Subcutaneous abdominal adipose tissue (tissue), 5 donors: ENCODE results near the gene PRKACG.

Experiments
- H3K27ac ChIP-seq: one replicate; pipeline ENCODE4 v1.7.0; 2013; ENCODE audit warnings: low read depth, mild to moderate bottlenecking, inconsistent platforms, low read length, moderate library complexity
- H3K27me3 ChIP-seq, 5 donors: one replicate each; pipeline ENCODE4 v1.7.0; 2013; ENCODE audit warnings: low read length in 5 of 5, inconsistent platforms in 1 of 5; ENCODE audit not compliant: control insufficient read depth in 5 of 5, insufficient read depth in 4 of 5
- H3K36me3 ChIP-seq, 5 donors: one replicate each; pipeline ENCODE4 v1.7.0; 2013; ENCODE audit warnings: low read length in 5 of 5; ENCODE audit not compliant: control insufficient read depth in 5 of 5, insufficient read depth in 5 of 5
- H3K4me1 ChIP-seq, 5 donors: one replicate each; pipeline ENCODE4 v1.7.0; 2013; ENCODE audit warnings: low read length in 5 of 5, mild to moderate bottlenecking in 3 of 5, moderate library complexity in 1 of 5; ENCODE audit not compliant: control insufficient read depth in 5 of 5, insufficient read depth in 5 of 5
- H3K4me3 ChIP-seq, 5 donors: one replicate each; pipeline ENCODE4 v1.7.0; 2013; ENCODE audit warnings: low read length in 5 of 5, low read depth in 1 of 5
- H3K9ac ChIP-seq, 5 donors: one replicate each; pipeline ENCODE4 v1.7.0; 2013; ENCODE audit warnings: low read length in 5 of 5, mild to moderate bottlenecking in 4 of 5, moderate library complexity in 3 of 5
- H3K9me3 ChIP-seq, 5 donors: one replicate each; pipeline ENCODE4 v1.7.0; 2013; ENCODE audit warnings: low read length in 5 of 5; ENCODE audit not compliant: control insufficient read depth in 5 of 5
- donor health status: healthy.
- donor health status: healthy.
- donor health status: healthy.
- donor health status: healthy.
- donor health status: healthy.

Gene PRKACG

DNA sequence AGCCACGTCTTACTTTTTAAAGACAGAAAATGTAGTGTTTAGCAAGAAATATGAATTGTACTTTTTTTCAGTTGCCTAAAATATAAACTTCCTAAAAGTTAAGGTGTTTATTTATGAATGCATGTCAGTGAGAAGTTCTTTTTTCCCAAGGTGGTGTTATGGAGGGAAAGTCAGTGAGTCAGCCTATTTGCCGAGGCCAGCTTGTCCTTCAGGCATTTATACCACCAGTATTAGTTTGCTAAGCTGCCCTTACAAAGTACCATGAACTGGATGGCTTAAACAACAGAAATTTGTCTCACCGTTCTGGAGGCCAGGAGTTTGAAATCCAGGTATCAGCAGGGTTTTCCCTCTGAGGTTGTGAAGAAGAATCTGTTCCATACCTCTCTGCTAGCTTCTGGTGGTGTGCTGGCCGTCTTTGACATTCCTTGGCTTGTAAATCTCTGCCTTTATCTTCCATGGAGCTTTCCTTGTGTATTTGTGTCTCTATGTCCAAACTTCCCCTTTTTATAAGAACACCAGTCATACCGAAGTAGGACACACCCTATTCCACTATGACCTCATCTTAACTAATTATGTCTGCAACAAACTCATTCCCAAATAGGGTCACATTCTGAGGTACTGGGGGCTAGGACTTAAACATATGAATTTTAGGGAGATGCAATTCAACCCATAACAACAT lies 38.4 kb downstream of the PRKACG start:
- Histone ChIP-seq H3K4me1 (peaks cover 0 to 4% (median 0%) of the 10 kb centered on the region in 5 donors), H3K9ac (no peak overlapping the region), H3K27ac (no peak overlapping the region), H3K4me3 (peak overlapping the region in 4 of 5 donors; percentile 23 to 53 (median 46)), H3K27me3 (no peaks in the 10 kb centered on the region), H3K36me3 (no peaks in the 10 kb centered on the region), H3K9me3 (no peaks in the 10 kb centered on the region)

- H3K27ac ChIP-seq, result no peak overlapping the region
- H3K27me3 ChIP-seq, result no peaks in the 10 kb centered on the region
- H3K4me3 ChIP-seq, result peak overlapping the region; percentile 7 to 53 (median 44)
- H3K9me3 ChIP-seq, result no peaks in the 10 kb centered on the region
- H3K4me1 ChIP-seq, result peaks cover 0 to 4% (median 0%) of the 10 kb centered on the region in 5 donors
- H3K36me3 ChIP-seq, result no peaks in the 10 kb centered on the region
- H3K9ac ChIP-seq, result peak overlapping the region in 1 of 5 donors; percentile 7
These were observed 39.0 kb downstream of the PRKACG start for GRCh38 chr9:68974901-68975300.

- no peak overlapping the region for H3K27ac ChIP-seq
- no peaks in the 10 kb centered on the region for H3K27me3 ChIP-seq
- H3K36me3 ChIP-seq, result no peaks in the 10 kb centered on the region
- H3K4me1 ChIP-seq, result no peaks in the 10 kb centered on the region
- no peak overlapping the region for H3K9ac ChIP-seq
- peak overlapping the region in 2 of 5 donors; percentile 23 to 53 for H3K4me3 ChIP-seq
- no peaks in the 10 kb centered on the region for H3K9me3 ChIP-seq
These were observed 39.5 kb downstream of the PRKACG start for GRCh38 chr9:68974431-68974830.

DNA sequence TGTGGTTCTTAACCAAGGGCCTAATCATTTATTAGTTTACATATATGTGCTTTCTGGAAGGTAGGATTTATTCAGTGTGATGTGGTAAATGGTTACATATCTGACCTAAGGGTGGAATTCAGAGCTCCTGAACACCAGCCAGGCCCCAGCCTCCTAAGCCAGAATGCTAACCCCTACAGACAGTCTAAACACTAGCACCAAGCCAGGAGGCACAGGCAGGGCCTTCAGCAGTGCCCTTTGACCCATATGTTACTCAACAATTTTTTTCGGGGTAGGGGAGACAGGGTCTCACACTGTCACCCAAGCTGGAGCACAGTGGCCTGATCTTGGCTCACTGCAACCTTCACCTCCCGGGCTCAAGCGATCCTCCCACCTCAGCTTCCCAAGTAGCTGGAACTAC lies 40.3 kb downstream of the PRKACG start:
- Histone ChIP-seq H3K27ac (no peak overlapping the region), H3K9me3 (no peaks in the 10 kb centered on the region), H3K4me1 (no peaks in the 10 kb centered on the region), H3K9ac (no peak overlapping the region), H3K4me3 (peak overlapping the region in 2 of 5 donors; percentile 23 to 26), H3K27me3 (no peaks in the 10 kb centered on the region), H3K36me3 (no peaks in the 10 kb centered on the region)

DNA sequence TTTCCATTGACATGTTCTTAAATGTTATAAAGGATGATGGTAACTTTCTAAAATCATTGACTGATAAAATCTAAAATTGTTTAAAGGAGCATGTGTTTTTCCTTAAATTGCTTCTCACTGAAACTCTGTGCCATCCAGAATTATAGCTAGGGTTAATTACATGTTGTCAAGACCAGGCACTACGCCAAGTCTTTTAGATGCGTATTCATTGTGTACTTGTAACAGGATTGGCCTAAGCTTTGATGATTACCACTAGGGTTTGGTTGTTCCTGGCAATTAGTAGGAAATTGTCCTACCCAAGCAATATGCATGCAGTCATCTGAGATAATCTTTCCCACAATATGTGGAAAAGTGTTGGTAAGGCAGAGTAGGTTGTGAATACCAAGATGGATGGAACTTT lies 43.8 kb downstream of the PRKACG start:
- Histone ChIP-seq H3K4me3 (no peak overlapping the region), H3K9me3 (no peaks in the 10 kb centered on the region), H3K4me1 (no peaks in the 10 kb centered on the region), H3K27me3 (no peaks in the 10 kb centered on the region), H3K9ac (no peak overlapping the region), H3K36me3 (no peaks in the 10 kb centered on the region), H3K27ac (no peak overlapping the region)

- no peaks in the 10 kb centered on the region for H3K4me1 ChIP-seq
- H3K9ac ChIP-seq, result no peak overlapping the region
- no peak overlapping the region for H3K4me3 ChIP-seq
- H3K27ac ChIP-seq, result no peak overlapping the region
- H3K27me3 ChIP-seq, result no peaks in the 10 kb centered on the region
- no peaks in the 10 kb centered on the region for H3K36me3 ChIP-seq
- no peaks in the 10 kb centered on the region for H3K9me3 ChIP-seq
These were observed 44.4 kb downstream of the PRKACG start for GRCh38 chr9:68969538-68969937.

GRCh38 chr9:68967800-68968199 lies 46.1 kb downstream of the PRKACG start:
- Histone ChIP-seq H3K4me3 (no peak overlapping the region), H3K36me3 (no peaks in the 10 kb centered on the region), H3K27ac (no peak overlapping the region), H3K4me1 (peaks cover 0 to 7% (median 0%) of the 10 kb centered on the region in 5 donors), H3K9me3 (no peaks in the 10 kb centered on the region), H3K9ac (no peak overlapping the region), H3K27me3 (no peaks in the 10 kb centered on the region)

DNA sequence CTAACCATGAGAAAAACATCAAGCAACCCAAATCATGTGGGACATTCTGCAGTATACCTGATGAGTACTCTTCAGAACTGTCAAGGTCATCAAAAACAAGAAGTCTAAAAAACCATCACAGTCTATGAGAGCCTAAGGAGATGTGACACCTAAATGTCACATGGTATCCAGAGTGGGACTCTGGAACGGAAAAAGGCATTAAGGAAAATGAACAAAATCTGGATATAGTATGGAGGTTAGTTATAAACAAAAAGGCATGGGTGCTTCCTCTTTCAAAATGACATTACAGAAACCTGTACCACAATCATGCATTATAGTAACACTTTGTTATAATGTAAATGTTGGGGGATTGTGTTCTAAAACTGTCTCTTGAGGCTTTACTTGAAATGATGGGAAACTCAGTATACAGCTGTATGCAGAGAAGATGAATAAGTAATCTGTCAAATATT lies 47.4 kb downstream of the PRKACG start:
- H3K4me1 ChIP-seq, result peaks cover 0 to 7% (median 0%) of the 10 kb centered on the region in 5 donors
- no peak overlapping the region for H3K27ac ChIP-seq
- no peaks in the 10 kb centered on the region for H3K36me3 ChIP-seq
- no peak overlapping the region for H3K9ac ChIP-seq
- no peaks in the 10 kb centered on the region for H3K27me3 ChIP-seq
- H3K4me3 ChIP-seq, result no peak overlapping the region
- no peaks in the 10 kb centered on the region for H3K9me3 ChIP-seq

DNA sequence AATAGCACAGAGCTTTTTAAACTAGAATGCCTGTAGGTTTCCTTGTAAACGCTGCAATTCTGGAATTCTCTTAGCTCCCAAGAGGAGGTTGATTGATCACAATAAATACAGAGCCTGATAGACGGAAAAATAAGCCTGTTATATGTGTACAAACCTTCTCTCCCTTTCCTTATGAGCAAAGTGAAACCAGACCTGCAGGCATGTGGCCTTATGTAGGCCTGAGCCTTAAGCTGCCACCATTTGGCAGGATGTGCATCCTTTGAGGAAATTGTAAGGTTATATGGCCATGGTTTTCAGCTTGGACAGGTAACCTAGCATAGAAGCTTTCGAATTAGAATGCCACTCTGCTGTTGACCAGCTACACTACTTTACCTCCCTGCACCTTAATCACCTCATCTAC lies 49.1 kb downstream of the PRKACG start:
- H3K9me3 ChIP-seq, result no peaks in the 10 kb centered on the region
- H3K27ac ChIP-seq, result no peak overlapping the region
- peaks cover 0 to 2% (median 0%) of the 10 kb centered on the region in 5 donors for H3K36me3 ChIP-seq
- no peaks in the 10 kb centered on the region for H3K27me3 ChIP-seq
- no peak overlapping the region for H3K4me3 ChIP-seq
- H3K9ac ChIP-seq, result no peak overlapping the region
- H3K4me1 ChIP-seq, result peaks cover 0 to 7% (median 0%) of the 10 kb centered on the region in 5 donors

DNA sequence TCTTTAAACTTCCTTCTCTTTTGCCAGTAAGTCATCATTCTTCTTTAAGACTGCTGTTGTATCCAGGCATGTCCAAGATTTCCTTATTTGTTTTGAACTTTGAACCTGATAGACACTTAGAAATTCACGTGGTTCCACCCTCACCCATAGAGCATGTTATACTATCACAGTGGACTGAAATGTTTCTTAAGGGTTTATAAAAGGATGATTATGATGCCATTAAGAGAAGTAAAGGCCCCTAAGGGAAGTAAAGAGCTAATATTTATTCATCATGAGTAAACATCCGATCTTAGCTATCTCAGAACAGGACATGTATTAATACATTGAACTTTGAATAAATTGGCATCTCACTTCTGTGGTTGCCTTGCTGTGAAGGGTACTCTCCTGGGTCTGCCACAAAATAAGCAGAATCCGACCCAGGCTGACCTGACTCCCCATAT lies 49.8 kb downstream of the PRKACG start:
- Histone ChIP-seq H3K27me3 (no peaks in the 10 kb centered on the region), H3K4me1 (peaks cover 0 to 7% (median 0%) of the 10 kb centered on the region in 5 donors), H3K36me3 (peaks cover 0 to 3% (median 0%) of the 10 kb centered on the region in 5 donors), H3K9me3 (no peaks in the 10 kb centered on the region), H3K27ac (no peak overlapping the region), H3K4me3 (no peak overlapping the region), H3K9ac (no peak overlapping the region)
